Measurements from ENCODE around the gene PBX4. TPM values are rescaled to one million over a fixed set of nuclear protein-coding genes. Genes with fewer than 3 reads are reported as not detected.

Gene PBX4
- total RNA-seq, 2 experiments from 2014 or later = 5.0 to 6.7 TPM

GRCh38 chr19:19602713-19603324 is 15.7 kb downstream of the PBX4 start:
- H3K79me2 ChIP-seq (ENCODE audit: insufficient read depth, low read depth, low read length) = no peaks in the 10 kb centered on the region
- no peaks in the 10 kb centered on the region for H4K20me1 ChIP-seq (ENCODE audit: insufficient read depth, low read length)
- no peak overlapping the region for H3K4me2 ChIP-seq (ENCODE audit: low read length)
- no peak for TF ChIP-seq EZH2phosphoT487 (IDR thresholded peaks at IDR 0.05; ENCODE audit: borderline replicate concordance, low read depth, low read length)
- no peak for TF ChIP-seq CTCF (conservative IDR thresholded peaks at IDR 0.05; ENCODE audit: low read length)
- peaks cover 15% of the 10 kb centered on the region for H3K4me1 ChIP-seq (ENCODE audit: insufficient read depth, low read length, poor library complexity, severe bottlenecking)
- no peak overlapping the region for H3K4me3 ChIP-seq (ENCODE audit: low read depth, low read length, poor library complexity, severe bottlenecking)
- no peak overlapping the region for H2AFZ ChIP-seq (ENCODE audit: low read length)
- no peaks in the 10 kb centered on the region for H3K9me3 ChIP-seq (ENCODE audit: low read length)
- DNase-seq (ENCODE audit: low spot score) = no peak
- ChIA-PET CTCF (ENCODE audit: unreplicated experiment) (no interaction called here), POLR2A (no interaction called here)
- no peaks in the 10 kb centered on the region for H3K9me2 ChIP-seq (ENCODE audit: insufficient read depth, low read length)
- BruUV-seq (replicated peaks) = no TSS peak
- no peak overlapping the region for H3K27ac ChIP-seq (ENCODE audit: low read depth, low read length, poor library complexity, severe bottlenecking)
- H3K36me3 ChIP-seq (ENCODE audit: insufficient read depth, low read length) = no peaks in the 10 kb centered on the region
- intact Hi-C loops (cut with micrococcal nuclease; ENCODE audit: unreplicated experiment) = no loop called here

GRCh38 chr19:19602136-19602712 is 16.3 kb downstream of the PBX4 start:
- POLR2A ChIA-PET = interaction anchor here (0.6 kb wide), 1 partner anchor 289 kb away, joined by 4 read pairs; no protein-coding TSS in a partner anchor

More at GRCh38 chr19:19602136-19602712, 16.3 kb downstream of the PBX4 start:
- Histone ChIP-seq H2AFZ (ENCODE audit: low read length) (no peak overlapping the region), H3K4me1 (ENCODE audit: insufficient read depth, low read length, poor library complexity, severe bottlenecking) (peaks cover 21% of the 10 kb centered on the region), H3K9me3 (ENCODE audit: low read length) (no peaks in the 10 kb centered on the region), H3K36me3 (ENCODE audit: insufficient read depth, low read length) (no peaks in the 10 kb centered on the region), H3K27ac (ENCODE audit: low read depth, low read length, poor library complexity, severe bottlenecking) (no peak overlapping the region), H3K9me2 (ENCODE audit: insufficient read depth, low read length) (no peaks in the 10 kb centered on the region), H4K20me1 (ENCODE audit: insufficient read depth, low read length) (no peaks in the 10 kb centered on the region), H3K79me2 (ENCODE audit: insufficient read depth, low read depth, low read length) (no peaks in the 10 kb centered on the region), H3K4me2 (ENCODE audit: low read length) (no peak overlapping the region), H3K4me3 (ENCODE audit: low read depth, low read length, poor library complexity, severe bottlenecking) (no peak overlapping the region)
- DNase-seq (ENCODE audit: low spot score) = no peak
- CTCF ChIA-PET (ENCODE audit: unreplicated experiment) = no interaction called here
- TF ChIP-seq CTCF (conservative IDR thresholded peaks at IDR 0.05; ENCODE audit: low read length) = no peak
- TF ChIP-seq EZH2phosphoT487 (IDR thresholded peaks at IDR 0.05; ENCODE audit: borderline replicate concordance, low read depth, low read length) = no peak
- intact Hi-C loops (cut with micrococcal nuclease; ENCODE audit: unreplicated experiment) = no loop called here
- no TSS peak for BruUV-seq (replicated peaks)
